B cell (primary cell): ENCODE results near the gene B4GALNT1. TPM values are rescaled to one million over a fixed set of nuclear protein-coding genes. Genes with fewer than 3 reads are reported as not detected.

Source experiments
- ATAC-seq: fragments of 200-7000 bp; cut with Tn5 transposase; one replicate; pipeline ENCODE4 v1.10.0; 2021; ENCODE audit warnings: low read depth, mild to moderate bottlenecking, moderate number of reproducible peaks, moderate library complexity
- CTCF ChIA-PET: fragments of 350-600 bp; sonication (Branson Sonifier 250); formaldehyde crosslinking; loops from one replicate; lab custom pipeline; 2021; ENCODE audit warnings: antibody characterized with exemption, inconsistent platforms; lab: Charles Lee
- POLR2A ChIA-PET: fragments of 350-600 bp; sonication (Branson Sonifier 250); formaldehyde crosslinking; loops from one replicate; lab custom pipeline; 2021; ENCODE audit warnings: antibody characterized with exemption; lab: Charles Lee
- DNase-seq: peaks from one replicate; pipeline ENCODE4 v3.0.0; 2013
- H2AFZ ChIP-seq: 2 replicates; pipeline ENCODE4 v1.6.1; 2012; ENCODE audit warnings: mild to moderate bottlenecking, low read depth, low read length; ENCODE audit not compliant: insufficient read depth, poor library complexity, severe bottlenecking
- H3K27ac ChIP-seq, 2 donors: 1 replicate in 1 of 2; 2 replicates in 1 of 2; pipeline ENCODE4 v1.5.1; 2012 to 2013; ENCODE audit warnings: low read length in 2 of 2, mild to moderate bottlenecking in 2 of 2, moderate library complexity in 1 of 2
- H3K27me3 ChIP-seq, 4 experiments: fragments of 200-600 bp in 1 of 4; sonication (generic) in 1 of 4; replicated peaks in 1 of 4; 1 replicate in 2 of 4; 2 replicates in 2 of 4; pipeline versions ENCODE4 v1.6.1 to v1.7.0; 2013 to 2016; ENCODE audit warnings: low read length in 3 of 4, mild to moderate bottlenecking in 2 of 4, mixed read lengths in 1 of 4, moderate library complexity in 1 of 4; ENCODE audit not compliant: insufficient read depth in 4 of 4, control insufficient read depth in 3 of 4; ENCODE audit errors: control extremely low read depth in 1 of 4
- H3K36me3 ChIP-seq, 2 experiments: replicated peaks in 1 of 2; 1 replicate in 1 of 2; 2 replicates in 1 of 2; pipeline versions ENCODE4 v1.6.1 to v1.7.1; 2013; ENCODE audit warnings: low read length in 1 of 2; ENCODE audit not compliant: insufficient read depth in 2 of 2, control insufficient read depth in 1 of 2; ENCODE audit errors: control extremely low read depth in 1 of 2, extremely low read depth in 1 of 2
- H3K4me1 ChIP-seq, 2 donors: fragments of 200-600 bp in 1 of 2; sonication (generic) in 1 of 2; 1 replicate in 1 of 2; 2 replicates in 1 of 2; pipeline versions ENCODE4 v1.5.1 to v1.6.1; 2013 to 2017; ENCODE audit warnings: low read length in 2 of 2; ENCODE audit not compliant: control insufficient read depth in 2 of 2, insufficient read depth in 2 of 2
- H3K4me2 ChIP-seq: replicated peaks from 2 replicates; pipeline ENCODE3; 2012; ENCODE audit warnings: mild to moderate bottlenecking, low read depth, low read length; ENCODE audit not compliant: poor library complexity, severe bottlenecking
- H3K4me3 ChIP-seq, 5 experiments: fragments of 200-600 bp in 1 of 5; sonication (generic) in 1 of 5; 1 replicate in 3 of 5; 2 replicates in 2 of 5; pipeline versions ENCODE4 v1.5.1 to v1.7.0; 2011 to 2016; ENCODE audit warnings: low read length in 4 of 5, mild to moderate bottlenecking in 4 of 5, low read depth in 2 of 5, control low read depth in 1 of 5, moderate library complexity in 1 of 5; ENCODE audit not compliant: insufficient read depth in 1 of 5; ENCODE audit errors: control extremely low read depth in 1 of 5, extremely low read depth in 1 of 5
- H3K79me2 ChIP-seq: fragments of 200-600 bp; sonication (generic); one replicate; pipeline ENCODE4 v1.6.0; 2016; ENCODE audit warnings: low read length; ENCODE audit not compliant: control insufficient read depth, insufficient read depth
- H3K9ac ChIP-seq: fragments of 200-600 bp; sonication (generic); 2 replicates; pipeline ENCODE4 v1.6.1; 2017; ENCODE audit warnings: mild to moderate bottlenecking, low read length, moderate library complexity
- H3K9me3 ChIP-seq, 3 donors: one replicate each; pipeline versions ENCODE4 v1.6.1 to v1.7.1; 2013; ENCODE audit warnings: low read length in 2 of 3; ENCODE audit not compliant: control insufficient read depth in 2 of 3, insufficient read depth in 1 of 3; ENCODE audit errors: control extremely low read depth in 1 of 3
- H4K20me1 ChIP-seq: 2 replicates; pipeline ENCODE4 v1.6.0; 2012; ENCODE audit warnings: mild to moderate bottlenecking, low read length; ENCODE audit not compliant: insufficient read depth, control insufficient read depth, poor library complexity, severe bottlenecking
- H3K27ac Mint-ChIP-seq: one replicate; pipeline ENCODE4 v1.8.0; 2021; ENCODE audit warnings: mixed read lengths
- H3K27me3 Mint-ChIP-seq: one replicate; pipeline ENCODE4 v1.8.0; 2021; ENCODE audit warnings: mixed read lengths
- H3K4me1 Mint-ChIP-seq: one replicate; pipeline ENCODE4 v1.8.0; 2021; ENCODE audit warnings: mixed read lengths
- H3K4me3 Mint-ChIP-seq: one replicate; pipeline ENCODE4 v1.8.0; 2021; ENCODE audit warnings: mixed read lengths
- H3K9me3 Mint-ChIP-seq: one replicate; pipeline ENCODE4 v1.8.0; 2022; ENCODE audit warnings: mixed read lengths; ENCODE audit not compliant: insufficient read depth
- CTCF ChIP-seq: fragments of 200-600 bp; IDR thresholded peaks from one replicate; pipeline ENCODE4 v1.8.0; 2022; ENCODE audit warnings: antibody characterized with exemption, mild to moderate bottlenecking
- EZH2 ChIP-seq: IDR thresholded peaks from 2 replicates; pipeline ENCODE4 v1.6.1; 2012; ENCODE audit warnings: borderline replicate concordance, low read depth, mild to moderate bottlenecking, moderate library complexity, low read length; ENCODE audit not compliant: insufficient read depth, poor library complexity, severe bottlenecking
- WGBS: methylation state at CpG from one replicate; pipeline ENCODE4 v1.1.5; 2013; ENCODE audit warnings: missing lambda C conversion rate; ENCODE audit not compliant: insufficient coverage; 5-methylcytosine and 5-hydroxymethylcytosine counted together
- intact Hi-C: fragments of 100-400 bp; cut with micrococcal nuclease; formaldehyde crosslinking; loops from one replicate; pipeline ENCODE4 v1.10.0; 2022
- polyA plus RNA-seq: library from polyadenylated mRNA; depleted of rRNA; stranded (reverse); fragments of >200 nt; gene quantifications from 2 replicates; pipeline ENCODE4 v1.2.3, GENCODE V29; 2012
- total RNA-seq, 2 donors: library from RNA; stranded (reverse); fragments of 120-200 nt in 1 of 2; gene quantifications; 1 replicate in 1 of 2; 2 replicates in 1 of 2; pipeline versions ENCODE4 v1.2.3 to v1.2.4, GENCODE V29; 2013 to 2022

The B4GALNT1 gene
- total and polyA plus RNA-seq, 2 donors (not counting 1 experiment from before 2014, with no cell fraction given): 0.04 to 0.22 TPM

DNA sequence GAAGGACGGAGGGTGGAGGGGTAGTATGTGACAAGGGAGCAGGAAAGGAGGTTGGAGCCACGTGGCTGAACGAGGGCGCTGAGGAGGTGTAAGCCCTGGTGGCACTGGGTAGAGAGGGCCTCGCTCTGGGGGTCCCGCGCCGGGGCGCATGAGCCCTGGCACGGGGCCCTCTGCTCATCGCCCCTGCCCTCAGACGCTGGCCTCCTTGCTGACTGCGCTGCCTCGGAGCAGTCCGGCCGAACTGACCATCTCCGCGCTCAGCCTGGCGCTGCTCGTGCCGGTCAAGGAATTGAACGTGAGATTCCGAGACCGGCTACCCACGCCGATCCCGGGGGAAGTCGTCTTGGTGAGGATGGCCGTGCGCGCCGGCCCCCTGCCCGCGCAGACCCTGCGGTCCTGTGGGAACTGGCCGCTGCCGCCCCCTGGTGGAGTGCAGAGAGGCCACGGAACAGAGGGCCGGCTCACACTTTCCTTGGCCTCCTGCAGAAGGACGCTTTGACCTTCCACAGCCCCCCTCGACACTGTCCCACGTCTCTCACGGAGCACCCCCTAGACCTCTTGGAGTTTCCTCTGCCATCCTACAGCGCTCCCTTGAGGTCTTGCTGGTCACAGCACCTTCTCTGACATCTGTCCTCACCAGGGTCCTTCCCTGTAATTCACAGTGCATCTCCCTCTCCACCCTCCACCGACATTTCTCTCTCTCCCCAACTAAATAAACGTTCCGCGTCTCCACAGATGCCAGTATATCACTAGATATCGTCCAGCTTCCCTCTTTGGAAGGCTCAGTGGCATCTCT is 11.3 kb downstream of the B4GALNT1 start:
- H3K36me3 ChIP-seq: no peaks in the 10 kb centered on the region
- DNase-seq (peak; percentile 76), ATAC-seq (peak; percentile 78)
- peaks cover 32 to 48% of the 10 kb centered on the region in 2 donors for H3K4me1 ChIP-seq
- Mint-ChIP-seq H3K4me1 (peaks cover 37% of the 10 kb centered on the region), H3K27me3 (peaks cover 88% of the 10 kb centered on the region), H3K4me3 (peak overlapping the region; percentile 85), H3K27ac (no peak overlapping the region), H3K9me3 (no peaks in the 10 kb centered on the region)
- ChIA-PET CTCF (interaction anchor here (0.7 to 5.1 kb wide), 19 partner anchors 9 to 164 kb away, joined by 3 to 122 read pairs (median 4); partner anchors contain the start of genes ARHGAP9, ARHGEF25, B4GALNT1 and OS9), POLR2A (interaction anchor here (0.6 kb wide), 1 partner anchor 28 kb away, joined by 3 read pairs; no protein-coding TSS in a partner anchor)
- intact Hi-C loops: loop anchor here (1.0 to 5.0 kb wide), 4 partner anchors 38 to 162 kb away; partner anchors contain the start of genes ARHGAP9, DDIT3, GLI1 and MBD6
- 3% methylated on average over 49 of the region's 49 CpGs for WGBS
- H2AFZ ChIP-seq: peak overlapping the region; percentile 58
- H3K9me3 ChIP-seq: peaks cover 0 to 18% (median 0%) of the 10 kb centered on the region in 3 donors
- peak overlapping the region; percentile 92 for H3K4me2 ChIP-seq
- no peak overlapping the region for H3K27ac ChIP-seq
- peak overlapping the region; percentile 56 for H3K9ac ChIP-seq
- peak overlapping the region; percentile 13 to 51 (median 47) for H3K4me3 ChIP-seq
- no peaks in the 10 kb centered on the region for H3K79me2 ChIP-seq
- H4K20me1 ChIP-seq: peaks cover 7% of the 10 kb centered on the region
- TF ChIP-seq EZH2 (peak; percentile 35), CTCF (peak; percentile 97)
- H3K27me3 ChIP-seq: peaks cover 0 to 92% (median 69%) of the 10 kb centered on the region in 4 experiments
